ENCODE results near the gene UBR3. TPM values are rescaled to one million over a fixed set of nuclear protein-coding genes. Genes with fewer than 3 reads are reported as not detected.
"Not testable (repeated sequence)": the region's sequence is repeated elsewhere in the genome, so short reads cannot be mapped to it uniquely, and the experiment has no call there.

The UBR3 gene
- polyA plus RNA-seq, 1 donor = 48.3 TPM

DNA sequence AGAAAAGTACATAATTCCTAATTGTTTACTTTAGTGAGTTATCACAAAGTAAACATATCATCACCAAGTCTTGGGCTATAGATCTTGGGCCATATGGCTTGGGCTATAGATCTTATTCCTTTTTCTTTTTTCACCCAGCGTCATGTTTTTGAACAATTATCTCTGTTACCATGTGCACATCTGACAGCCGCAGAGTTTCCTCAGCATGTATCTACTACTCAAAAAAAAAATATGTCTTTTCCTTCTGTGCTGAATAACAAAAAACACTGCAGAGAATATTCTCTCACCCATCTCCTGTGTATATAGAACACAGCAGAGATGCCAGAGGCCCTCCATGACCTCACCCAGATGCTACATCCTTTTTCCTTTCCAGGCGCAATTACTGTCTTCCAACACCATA, 274.5 kb downstream of the UBR3 start:
- no peak for DNase-seq

- DNase-seq = no peak
These were observed 279.0 kb downstream of the UBR3 start for GRCh38 chr2:170106102-170106840.

- DNase-seq = no peak
These were observed 286.1 kb downstream of the UBR3 start for GRCh38 chr2:170113168-170113894.

DNA sequence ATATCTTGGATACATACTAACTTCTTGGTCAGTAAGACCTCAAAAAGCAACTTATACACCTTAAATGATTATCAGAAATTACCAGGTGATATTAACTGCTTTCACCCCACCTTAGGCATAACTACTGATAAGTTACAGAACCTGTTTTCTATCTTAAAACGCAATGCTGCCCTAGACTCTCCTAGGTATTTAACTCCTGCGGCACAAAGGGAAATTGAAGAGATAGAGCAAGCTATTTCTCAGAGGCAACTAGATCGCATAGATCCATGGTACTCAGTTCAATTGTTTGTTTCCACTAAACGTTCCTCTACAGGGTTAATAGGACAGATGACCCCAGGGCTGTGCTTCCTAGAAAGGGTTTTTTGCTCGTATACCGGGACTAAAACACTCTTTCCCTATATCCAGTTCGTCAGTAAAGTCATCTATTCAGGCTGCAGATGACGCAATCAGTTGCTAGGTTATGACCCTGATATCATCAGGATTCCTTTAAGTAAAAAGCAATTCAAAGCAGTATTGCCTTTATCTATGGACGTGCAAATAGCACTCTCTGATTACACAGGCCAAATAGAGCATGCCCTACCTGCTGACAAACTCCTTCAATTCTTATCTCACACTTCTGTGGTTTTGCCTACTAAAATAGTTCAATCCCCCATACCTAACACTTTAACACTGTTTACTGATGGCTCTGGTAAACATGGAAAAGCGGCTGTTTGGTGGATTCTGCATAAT, 288.4 kb downstream of the UBR3 start:
- no peak for DNase-seq

DNA sequence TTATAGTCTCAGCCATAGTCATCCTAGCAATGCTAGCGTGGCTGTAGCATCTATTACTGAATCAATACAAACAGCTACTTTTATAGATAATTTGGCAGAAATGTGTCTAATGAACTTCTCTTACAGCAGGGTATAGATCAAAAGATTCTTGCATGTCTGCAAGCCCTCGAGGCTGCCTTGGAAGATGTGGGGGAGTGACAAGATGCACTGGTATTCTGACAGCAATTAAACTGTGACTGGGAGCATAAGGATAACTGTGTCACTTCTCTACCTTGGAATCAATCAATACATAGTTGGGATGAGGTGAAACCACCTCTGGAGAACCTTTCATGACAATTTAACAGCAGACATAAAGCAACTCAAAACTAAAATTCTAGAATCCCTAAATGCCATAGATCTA, 291.4 kb downstream of the UBR3 start:
- no peak for DNase-seq

DNA sequence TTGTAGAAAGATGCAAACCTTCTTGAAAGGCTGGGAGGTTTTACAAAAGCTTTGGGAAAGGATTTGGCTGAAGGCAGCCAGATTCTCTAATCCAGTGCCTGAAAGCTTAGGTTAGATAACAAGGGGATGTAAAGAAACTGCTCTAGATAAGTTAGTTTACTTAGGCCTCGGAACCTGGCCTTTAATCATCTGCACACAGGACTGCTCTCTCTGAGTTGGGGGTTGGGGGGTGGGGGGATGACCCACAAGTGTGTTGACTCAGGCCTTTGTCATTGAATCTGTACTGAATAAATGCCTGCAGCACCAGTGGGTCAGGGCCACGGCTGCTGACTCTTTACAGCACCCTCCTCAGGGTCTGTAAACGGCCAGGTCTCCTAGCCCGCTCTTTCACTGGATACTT, 292.1 kb downstream of the UBR3 start:
- DNase-seq = not testable (repeated sequence)

DNA sequence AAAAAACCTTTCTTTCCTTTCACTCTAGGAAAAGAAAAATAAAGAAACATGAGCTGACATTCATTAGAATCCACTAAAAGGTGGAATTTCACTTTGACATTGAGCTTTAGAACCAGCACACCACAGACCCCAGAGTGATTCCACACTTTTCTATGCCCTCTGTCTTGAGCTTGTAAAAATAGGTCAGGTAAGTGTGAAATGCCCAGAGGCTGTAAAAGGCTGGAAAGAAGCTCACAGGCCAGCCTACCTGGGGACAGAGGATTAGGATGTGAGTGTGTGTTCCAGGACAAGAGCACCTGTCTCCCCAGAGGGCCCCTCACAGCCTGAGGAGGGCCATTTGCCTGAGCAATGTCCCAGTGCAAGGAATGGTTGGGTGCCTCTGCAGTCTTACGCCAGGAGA, 294.4 kb downstream of the UBR3 start:
- no peak for DNase-seq

DNA sequence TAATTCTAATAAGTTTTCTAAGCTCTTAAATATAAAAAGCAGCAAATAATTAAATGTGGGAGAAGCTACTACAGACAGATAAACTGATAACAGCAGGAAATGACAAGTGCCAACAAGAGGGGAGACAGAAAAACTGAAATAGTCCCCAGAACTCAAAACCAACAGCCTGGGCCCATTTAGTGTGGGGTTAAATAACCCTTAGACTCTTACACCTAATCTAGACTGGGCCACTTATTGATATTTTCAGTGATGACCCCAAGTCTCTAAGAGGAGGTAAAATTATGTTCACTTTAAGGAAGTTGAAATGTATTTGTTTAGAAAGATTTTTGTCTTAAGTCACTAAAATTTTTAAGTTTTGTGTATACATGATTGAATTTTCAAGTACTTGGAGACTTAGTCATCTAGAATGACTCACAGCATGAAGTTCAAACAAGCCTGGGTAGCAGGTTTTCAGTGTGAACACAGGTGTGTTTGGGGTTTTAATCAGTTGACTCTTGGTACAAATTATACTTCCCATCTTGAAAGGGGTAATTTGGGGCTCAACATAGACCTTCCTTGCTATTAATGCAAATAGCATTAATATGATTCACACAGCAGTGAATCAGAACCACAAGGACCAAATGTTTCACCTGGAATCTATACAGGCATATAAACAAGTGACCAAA, 295.8 kb downstream of the UBR3 start:
- no peak for DNase-seq

DNA sequence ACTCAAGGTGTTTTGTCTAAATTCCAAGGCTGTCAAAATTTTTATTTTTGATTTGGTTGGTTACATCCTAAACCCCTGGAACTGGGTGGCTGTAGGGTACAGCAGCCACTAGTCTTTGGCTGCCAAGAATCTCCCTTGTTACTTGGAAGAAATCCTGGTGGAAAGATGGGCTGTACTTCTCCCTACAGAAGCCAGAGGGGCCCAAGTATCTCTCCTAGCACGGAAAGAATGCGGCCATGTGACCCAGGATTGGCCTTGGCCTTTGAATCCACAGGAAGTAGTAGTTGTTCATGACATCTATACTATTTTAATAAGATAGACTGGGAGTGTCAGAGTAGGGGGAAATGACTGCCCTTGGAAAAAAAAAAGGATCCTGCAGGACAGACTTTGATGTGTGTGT, 296.3 kb downstream of the UBR3 start:
- no peak for DNase-seq

DNA sequence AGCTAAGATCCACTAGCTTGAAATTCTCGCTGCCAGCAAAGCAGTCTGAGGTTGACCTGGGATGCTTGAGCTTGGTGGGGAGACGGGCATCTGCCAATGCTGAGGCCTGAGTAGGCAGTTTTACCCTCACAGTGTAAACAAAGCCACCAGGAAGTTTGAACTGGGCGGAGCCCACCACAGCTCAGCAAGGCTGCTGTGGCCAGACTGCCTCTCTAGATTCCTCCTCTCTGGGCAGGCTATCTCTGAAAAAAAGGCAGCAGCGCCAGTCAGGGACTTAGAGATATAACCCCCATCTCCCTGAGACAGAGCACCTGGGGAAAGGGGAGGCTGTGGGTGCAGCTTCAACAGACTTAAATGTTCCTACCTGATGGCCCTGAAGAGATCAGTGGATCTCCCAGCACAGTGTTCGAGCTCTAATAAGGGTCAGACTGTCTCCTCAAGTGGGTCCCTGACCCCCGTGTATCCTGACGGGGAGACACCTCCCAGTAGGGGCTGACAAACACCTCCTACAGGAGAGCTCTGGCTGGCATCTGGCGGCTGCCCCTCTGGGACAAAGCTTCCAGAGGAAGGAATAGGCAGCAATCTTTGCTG, 299.0 kb downstream of the UBR3 start:
- DNase-seq = not testable (repeated sequence)

Other genes starting within 250 kb of the UBR3 start
- gene PPIG, start 243.1 kb upstream of the UBR3 start, polyA plus RNA-seq (ENCODE audit: insufficient read length) = 111 TPM
- gene CFAP210, start 133.0 kb upstream of the UBR3 start, polyA plus RNA-seq (ENCODE audit: insufficient read length) = 2.9 TPM
- gene PHOSPHO2, start 133.0 kb upstream of the UBR3 start, polyA plus RNA-seq (ENCODE audit: insufficient read length) = 21.7 TPM
- 43.1 TPM for gene KLHL23, start 93.6 kb upstream of the UBR3 start, polyA plus RNA-seq (ENCODE audit: insufficient read length)
- 201 TPM for gene SSB, start 28.6 kb upstream of the UBR3 start, polyA plus RNA-seq (ENCODE audit: insufficient read length)
- 55.1 TPM for gene METTL5, start 2.5 kb upstream of the UBR3 start, polyA plus RNA-seq (ENCODE audit: insufficient read length)